Measurements from ENCODE around the gene PDHB.

The PDHB gene
- total RNA-seq, result 25.3 to 75.9 (median 66.2) reads per million in 9 experiments

GRCh38 chr3:58433400-58434167 lies at the start of gene PDHB:
Gene PDHB, minus strand, starts transcription at chr3:58433832. Its CDS starts 23 bp downstream, at chr3:58433809.
- DNase-seq (peak; percentile 82 to 84 (median 84)), ATAC-seq (replicated peaks) (peak; percentile 93)
- Mint-ChIP-seq H3K27me3 (no peaks in the 10 kb centered on the region), H3K36me3 (ENCODE audit: insufficient read depth) (peaks cover 45% of the 10 kb centered on the region), H3K9me3 (no peaks in the 10 kb centered on the region), H3K4me3 (peak within 1 kb of the TSS; percentile 88 to 94), H3K27ac (peak within 1 kb of the TSS; percentile 94 to 97), H3K4me1 (ENCODE audit: low read depth in 2 of 2) (peaks cover 22 to 24% of the 10 kb centered on the region in 2 donors)

GRCh38 chr3:58482917-58483636 lies 49.4 kb upstream of the PDHB start:
- peak overlapping the region; percentile 5 to 36 for H3K27ac Mint-ChIP-seq
- no peaks in the 10 kb centered on the region for H3K36me3 Mint-ChIP-seq (ENCODE audit: insufficient read depth)
- H3K27me3 Mint-ChIP-seq, result no peaks in the 10 kb centered on the region
- H3K4me3 Mint-ChIP-seq, result no peak overlapping the region
- H3K4me1 Mint-ChIP-seq (ENCODE audit: low read depth in 2 of 2), result peaks cover 9 to 18% of the 10 kb centered on the region in 2 donors
- peak; percentile 72 for ATAC-seq (replicated peaks)
- DNase-seq, result no peak
- H3K9me3 Mint-ChIP-seq, result no peaks in the 10 kb centered on the region

DNA sequence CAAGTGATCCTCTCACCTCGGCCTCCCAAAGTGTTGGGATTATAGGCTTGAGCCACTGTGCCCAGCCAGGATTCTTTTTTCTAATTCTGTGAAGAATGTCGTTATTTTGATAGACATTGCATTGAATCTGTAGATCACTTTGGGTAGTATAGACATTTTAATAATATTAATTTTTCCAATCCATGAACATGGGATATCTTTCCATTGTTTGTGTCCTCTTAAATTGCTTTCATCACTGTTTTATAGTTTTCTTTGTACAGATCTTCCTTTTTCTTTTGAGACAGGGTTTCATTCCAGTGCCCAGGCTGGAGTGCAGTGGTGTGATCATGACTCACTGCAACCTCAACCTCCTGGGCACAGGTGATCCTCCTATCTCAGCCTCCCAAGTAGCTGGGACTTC lies 46.7 kb upstream of the PDHB start:
- H3K9me3 Mint-ChIP-seq, result no peaks in the 10 kb centered on the region
- no peak overlapping the region for H3K4me3 Mint-ChIP-seq
- H3K36me3 Mint-ChIP-seq (ENCODE audit: insufficient read depth), result no peaks in the 10 kb centered on the region
- H3K27ac Mint-ChIP-seq, result peak overlapping the region in 1 of 2 donors; percentile 59
- peaks cover 4 to 6% of the 10 kb centered on the region in 2 donors for H3K4me1 Mint-ChIP-seq (ENCODE audit: low read depth in 2 of 2)
- ATAC-seq (replicated peaks), result no peak
- DNase-seq, result no peak
- no peaks in the 10 kb centered on the region for H3K27me3 Mint-ChIP-seq

DNA sequence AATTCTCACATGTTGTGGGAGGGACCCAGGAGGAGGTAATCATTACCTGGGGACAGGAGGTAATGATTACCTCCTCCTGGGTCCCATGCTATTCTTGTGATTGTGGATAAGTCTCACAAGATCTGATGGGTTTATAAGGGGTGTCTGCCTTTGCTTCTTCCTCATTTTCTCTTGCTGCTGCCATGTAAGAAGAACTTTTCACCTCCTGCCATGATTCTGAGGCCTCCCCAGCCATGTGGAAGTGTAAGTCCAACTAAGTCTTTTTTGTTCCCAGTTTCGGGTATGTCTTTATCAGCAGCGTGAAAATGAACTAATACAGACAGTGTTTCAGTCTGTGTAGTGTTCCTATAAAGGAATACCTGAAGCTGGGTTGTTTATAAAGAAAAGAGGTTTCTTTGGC lies 45.1 kb upstream of the PDHB start:
- Mint-ChIP-seq H3K27me3 (no peaks in the 10 kb centered on the region), H3K27ac (no peak overlapping the region), H3K4me3 (no peak overlapping the region), H3K9me3 (no peaks in the 10 kb centered on the region), H3K36me3 (ENCODE audit: insufficient read depth) (no peaks in the 10 kb centered on the region), H3K4me1 (ENCODE audit: low read depth in 2 of 2) (peaks cover 18 to 20% of the 10 kb centered on the region in 2 donors)
- ATAC-seq (replicated peaks) (no peak), DNase-seq (no peak)

DNA sequence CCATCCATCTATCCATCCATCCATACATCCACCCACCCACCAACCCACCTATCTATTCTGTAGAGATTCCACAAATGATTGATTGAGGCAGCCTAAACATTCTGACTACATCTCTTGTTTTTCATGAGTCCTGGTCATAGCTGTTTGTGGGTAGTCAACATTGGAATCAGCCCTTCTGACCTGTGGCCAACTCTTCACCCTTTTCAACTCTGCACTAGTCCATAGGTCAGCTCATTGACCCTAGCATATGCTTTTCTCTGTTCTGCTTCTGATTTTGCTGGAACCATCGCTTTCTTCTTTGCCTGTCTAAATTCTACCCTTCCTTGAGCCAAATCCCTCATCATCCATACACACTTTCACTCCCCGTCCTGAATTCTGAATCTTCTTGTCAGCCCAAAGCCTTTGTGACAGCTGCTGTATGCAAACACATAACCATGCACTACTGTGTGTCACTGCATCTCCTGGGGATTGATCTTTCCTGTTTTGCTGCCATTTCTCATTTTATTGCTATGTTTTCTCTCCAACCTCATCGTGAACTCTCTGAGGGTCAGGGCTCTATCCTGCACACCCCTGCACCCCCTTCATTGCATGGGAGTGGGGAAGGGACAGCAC lies 41.4 kb upstream of the PDHB start:
- Mint-ChIP-seq H3K4me3 (no peak overlapping the region), H3K27me3 (no peaks in the 10 kb centered on the region), H3K9me3 (no peaks in the 10 kb centered on the region), H3K36me3 (ENCODE audit: insufficient read depth) (peaks cover 3% of the 10 kb centered on the region), H3K4me1 (ENCODE audit: low read depth in 2 of 2) (peaks cover 45 to 48% of the 10 kb centered on the region in 2 donors), H3K27ac (peak overlapping the region; percentile 18 to 23)
- ATAC-seq (replicated peaks) (no peak), DNase-seq (no peak)

GRCh38 chr3:58474348-58474911 lies 40.8 kb upstream of the PDHB start:
- Mint-ChIP-seq H3K27ac (peak overlapping the region; percentile 11 to 23), H3K4me1 (ENCODE audit: low read depth in 2 of 2) (peaks cover 48 to 49% of the 10 kb centered on the region in 2 donors), H3K4me3 (no peak overlapping the region), H3K9me3 (no peaks in the 10 kb centered on the region), H3K27me3 (no peaks in the 10 kb centered on the region), H3K36me3 (ENCODE audit: insufficient read depth) (peaks cover 3% of the 10 kb centered on the region)
- DNase-seq, result no peak
- no peak for ATAC-seq (replicated peaks)

DNA sequence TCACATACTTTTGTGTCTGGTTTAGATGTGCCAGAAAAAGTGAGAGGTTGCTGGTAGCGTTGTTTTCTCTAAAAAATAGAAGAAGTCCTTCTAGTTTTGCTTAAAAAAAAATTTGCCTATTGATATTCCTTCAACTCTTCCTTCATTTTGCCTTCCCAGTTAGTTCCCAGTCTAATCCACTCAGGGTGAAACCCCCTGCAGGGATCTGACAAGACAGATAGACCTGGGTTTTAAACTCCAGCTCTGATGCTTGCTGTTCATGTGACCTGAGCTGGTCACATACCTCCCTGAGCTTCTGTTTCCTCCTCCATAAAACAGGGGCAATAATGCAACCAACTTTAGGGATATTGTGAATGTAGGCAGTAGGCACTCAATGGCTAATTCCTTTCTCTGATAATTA lies 39.6 kb upstream of the PDHB start:
- Mint-ChIP-seq H3K9me3 (no peaks in the 10 kb centered on the region), H3K27me3 (no peaks in the 10 kb centered on the region)
- ATAC-seq (replicated peaks), result no peak

DNA sequence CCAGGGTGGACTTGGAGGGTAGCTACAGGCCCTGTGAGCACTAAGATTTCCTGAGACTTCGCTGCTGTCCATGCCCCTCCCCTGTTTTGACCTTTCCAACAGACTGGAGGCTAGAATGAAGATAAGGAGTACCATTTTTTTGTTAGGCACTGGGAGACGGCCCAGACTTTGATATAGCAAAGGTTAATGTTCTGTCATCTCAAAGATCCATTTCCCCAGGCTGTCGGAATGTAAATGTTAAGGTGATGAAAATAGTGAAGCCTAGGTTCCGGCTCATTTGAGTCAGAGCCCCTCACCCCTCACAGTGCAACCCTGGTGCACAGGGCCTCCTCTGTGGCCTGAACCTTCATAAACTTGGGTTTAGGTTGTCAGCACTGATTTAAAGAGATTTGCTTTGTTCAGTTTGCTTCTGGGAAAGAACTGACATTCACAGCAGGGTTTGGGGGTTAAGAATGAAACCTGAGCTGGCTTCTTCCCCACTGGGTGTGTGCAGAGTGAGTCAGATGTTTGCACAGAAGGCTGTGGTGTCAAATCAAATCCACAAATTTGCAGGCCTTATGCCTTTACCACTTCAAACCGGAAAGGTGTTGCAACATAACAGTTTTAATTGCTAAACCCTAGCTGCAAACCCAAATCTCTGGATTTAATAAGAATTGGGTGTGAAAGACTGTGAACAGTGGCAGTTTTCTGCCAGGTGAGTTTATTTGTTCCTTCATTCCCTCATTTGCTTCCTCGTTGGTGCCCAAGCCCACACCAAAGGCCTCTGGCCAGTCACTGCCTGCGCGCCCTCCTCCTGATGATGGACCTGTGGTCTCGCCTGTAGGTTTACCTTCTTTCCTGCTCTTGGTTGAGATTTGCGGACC lies 37.6 kb upstream of the PDHB start:
- ATAC-seq (replicated peaks) (peak; percentile 98), DNase-seq (peak; percentile 40 to 48 (median 41))
- Mint-ChIP-seq H3K27ac (peak overlapping the region; percentile 84 to 92), H3K4me3 (peak overlapping the region; percentile 49 to 64), H3K36me3 (ENCODE audit: insufficient read depth) (peaks cover 3% of the 10 kb centered on the region), H3K9me3 (no peaks in the 10 kb centered on the region), H3K27me3 (no peaks in the 10 kb centered on the region), H3K4me1 (ENCODE audit: low read depth in 2 of 2) (peaks cover 43 to 45% of the 10 kb centered on the region in 2 donors)

More for the DNA sequence above, 39.6 kb upstream of the PDHB start:
- H3K4me3 Mint-ChIP-seq, result no peak overlapping the region
- DNase-seq, result no peak
- H3K27ac Mint-ChIP-seq, result peak overlapping the region in 1 of 2 donors; percentile 92
- peaks cover 46 to 49% of the 10 kb centered on the region in 2 donors for H3K4me1 Mint-ChIP-seq (ENCODE audit: low read depth in 2 of 2)
- peaks cover 3% of the 10 kb centered on the region for H3K36me3 Mint-ChIP-seq (ENCODE audit: insufficient read depth)

GRCh38 chr3:58470363-58471024 lies 36.9 kb upstream of the PDHB start:
- H3K36me3 Mint-ChIP-seq (ENCODE audit: insufficient read depth), result peaks cover 3% of the 10 kb centered on the region
- DNase-seq (no peak), ATAC-seq (replicated peaks) (no peak)
- peak overlapping the region; percentile 49 to 64 for H3K4me3 Mint-ChIP-seq
- no peaks in the 10 kb centered on the region for H3K9me3 Mint-ChIP-seq
- peak overlapping the region; percentile 84 to 92 for H3K27ac Mint-ChIP-seq
- no peaks in the 10 kb centered on the region for H3K27me3 Mint-ChIP-seq
- peaks cover 43 to 45% of the 10 kb centered on the region in 2 donors for H3K4me1 Mint-ChIP-seq (ENCODE audit: low read depth in 2 of 2)

- DNase-seq (no peak), ATAC-seq (replicated peaks) (no peak)
- Mint-ChIP-seq H3K27ac (peak overlapping the region; percentile 38 to 92), H3K4me1 (ENCODE audit: low read depth in 2 of 2) (peaks cover 31 to 34% of the 10 kb centered on the region in 2 donors), H3K36me3 (ENCODE audit: insufficient read depth) (peaks cover 3% of the 10 kb centered on the region), H3K4me3 (no peak overlapping the region), H3K9me3 (no peaks in the 10 kb centered on the region), H3K27me3 (no peaks in the 10 kb centered on the region)
These were observed 35.5 kb upstream of the PDHB start for GRCh38 chr3:58469096-58469495.

DNA sequence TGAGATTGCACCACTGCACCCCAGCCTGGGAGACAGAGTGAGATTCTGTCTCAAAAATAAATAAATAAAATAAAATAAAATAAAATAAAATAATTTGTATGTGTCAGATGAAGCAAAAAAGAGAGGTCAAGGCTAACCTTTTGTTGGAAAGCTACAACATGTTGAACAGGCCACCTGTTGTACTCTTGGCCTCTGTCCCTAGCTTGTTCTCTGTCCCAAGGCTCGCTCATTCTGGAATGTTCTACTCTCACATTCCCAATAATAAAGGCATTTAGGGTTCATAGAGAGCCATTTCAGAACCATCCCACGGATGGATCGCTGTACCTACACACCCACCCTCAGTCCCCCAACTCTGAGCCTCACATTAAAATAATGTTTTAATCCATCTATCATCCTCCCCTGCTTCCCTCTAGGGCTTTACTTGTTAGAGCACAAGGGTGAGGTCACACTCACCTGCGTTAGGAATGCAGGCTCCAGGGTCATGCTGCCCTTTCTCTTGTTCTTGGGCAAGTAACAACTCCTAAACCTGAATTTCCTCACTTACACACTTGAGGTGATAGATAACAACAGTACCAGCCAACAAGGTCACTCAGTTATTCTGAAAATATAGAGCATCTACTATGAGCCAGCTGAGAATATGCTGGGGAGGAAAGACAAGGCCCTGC lies 33.4 kb upstream of the PDHB start:
- Mint-ChIP-seq H3K4me3 (no peak overlapping the region), H3K27ac (no peak overlapping the region), H3K4me1 (ENCODE audit: low read depth in 2 of 2) (peaks cover 26 to 28% of the 10 kb centered on the region in 2 donors), H3K27me3 (no peaks in the 10 kb centered on the region), H3K36me3 (ENCODE audit: insufficient read depth) (peaks cover 3% of the 10 kb centered on the region), H3K9me3 (no peaks in the 10 kb centered on the region)
- DNase-seq (no peak), ATAC-seq (replicated peaks) (no peak)

DNA sequence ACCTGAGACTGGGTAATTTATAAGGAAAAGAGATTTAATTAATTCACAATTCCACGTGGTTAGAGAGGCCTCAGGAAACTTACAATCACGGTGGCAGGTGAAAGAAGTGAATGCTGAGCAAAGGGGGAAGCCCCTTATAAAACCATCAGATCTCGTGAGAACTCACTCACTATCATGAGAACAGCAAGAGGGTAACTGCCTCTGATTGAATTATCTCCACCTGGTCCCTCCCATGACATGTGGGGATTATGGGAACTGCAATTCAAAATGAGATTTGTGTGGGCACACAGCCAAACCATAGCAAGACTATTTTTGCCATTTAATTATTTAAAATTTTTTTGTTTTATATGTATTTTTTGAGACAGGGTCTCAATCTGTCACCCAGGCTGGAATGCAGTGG lies 31.2 kb upstream of the PDHB start:
- H3K4me3 Mint-ChIP-seq, result no peak overlapping the region
- H3K36me3 Mint-ChIP-seq (ENCODE audit: insufficient read depth), result no peaks in the 10 kb centered on the region
- H3K4me1 Mint-ChIP-seq (ENCODE audit: low read depth in 2 of 2), result peaks cover 8 to 10% of the 10 kb centered on the region in 2 donors
- H3K27me3 Mint-ChIP-seq, result no peaks in the 10 kb centered on the region
- H3K27ac Mint-ChIP-seq, result no peak overlapping the region
- H3K9me3 Mint-ChIP-seq, result no peaks in the 10 kb centered on the region
- no peak for ATAC-seq (replicated peaks)
- no peak for DNase-seq

Measured in effector memory CD8-positive, alpha-beta T cell (primary cell).